ENCODE results near the gene PRKCD.

GRCh38 chr3:53147903-53148400 is 13.1 kb upstream of the PRKCD start:
- TF ChIP-seq, protein P1, sequence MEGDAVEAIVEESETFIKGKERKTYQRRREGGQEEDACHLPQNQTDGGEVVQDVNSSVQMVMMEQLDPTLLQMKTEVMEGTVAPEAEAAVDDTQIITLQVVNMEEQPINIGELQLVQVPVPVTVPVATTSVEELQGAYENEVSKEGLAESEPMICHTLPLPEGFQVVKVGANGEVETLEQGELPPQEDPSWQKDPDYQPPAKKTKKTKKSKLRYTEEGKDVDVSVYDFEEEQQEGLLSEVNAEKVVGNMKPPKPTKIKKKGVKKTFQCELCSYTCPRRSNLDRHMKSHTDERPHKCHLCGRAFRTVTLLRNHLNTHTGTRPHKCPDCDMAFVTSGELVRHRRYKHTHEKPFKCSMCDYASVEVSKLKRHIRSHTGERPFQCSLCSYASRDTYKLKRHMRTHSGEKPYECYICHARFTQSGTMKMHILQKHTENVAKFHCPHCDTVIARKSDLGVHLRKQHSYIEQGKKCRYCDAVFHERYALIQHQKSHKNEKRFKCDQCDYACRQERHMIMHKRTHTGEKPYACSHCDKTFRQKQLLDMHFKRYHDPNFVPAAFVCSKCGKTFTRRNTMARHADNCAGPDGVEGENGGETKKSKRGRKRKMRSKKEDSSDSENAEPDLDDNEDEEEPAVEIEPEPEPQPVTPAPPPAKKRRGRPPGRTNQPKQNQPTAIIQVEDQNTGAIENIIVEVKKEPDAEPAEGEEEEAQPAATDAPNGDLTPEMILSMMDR (IDR thresholded peaks at IDR 0.05): no peak
- no peak for TF ChIP-seq POLR2A (IDR thresholded peaks at IDR 0.05)

Measured in lower leg skin (tissue), 3 donors.